Activated CD4-positive, alpha-beta T cell treated with anti-CD3 and anti-CD28 coated beads, Interleukin-2, amount 10 ng/mL, durations not matched to agents 7 days and 5 days (primary cell): ENCODE data around the gene ADARB1. TPM values are rescaled to one million over a fixed set of nuclear protein-coding genes. Genes with fewer than 3 reads are reported as not detected.

Experiments used
- CTCF ChIA-PET: fragments of 350-600 bp; sonication (Branson Sonifier 250); formaldehyde crosslinking; loops from one replicate; lab custom pipeline; 2021; ENCODE audit warnings: antibody characterized with exemption; lab: Charles Lee
- POLR2A ChIA-PET: fragments of 350-600 bp; sonication (Branson Sonifier 250); formaldehyde crosslinking; loops from one replicate; lab custom pipeline; 2021; ENCODE audit warnings: antibody characterized with exemption; lab: Charles Lee
- DNase-seq: peaks from one replicate; pipeline ENCODE4 v3.0.0-alpha.2; 2020
- H3K27ac Mint-ChIP-seq: one replicate; pipeline ENCODE4 v1.8.0; 2021; ENCODE audit warnings: mild to moderate bottlenecking, moderate library complexity, mixed read lengths
- H3K27me3 Mint-ChIP-seq: one replicate; pipeline ENCODE4 v1.8.0; 2021; ENCODE audit warnings: mixed read lengths
- H3K36me3 Mint-ChIP-seq: one replicate; pipeline ENCODE4 v1.8.0; 2021; ENCODE audit warnings: low read depth, mixed read lengths
- H3K4me1 Mint-ChIP-seq: one replicate; pipeline ENCODE4 v1.8.0; 2021; ENCODE audit warnings: mixed read lengths
- H3K4me3 Mint-ChIP-seq: one replicate; pipeline ENCODE4 v1.8.0; 2021; ENCODE audit warnings: mild to moderate bottlenecking, moderate library complexity, mixed read lengths
- H3K9me3 Mint-ChIP-seq: one replicate; pipeline ENCODE4 v1.8.0; 2021; ENCODE audit warnings: mixed read lengths
- total RNA-seq, 2 experiments: library from RNA; stranded (reverse); gene quantifications; one replicate each; pipeline ENCODE4 v1.2.3, GENCODE V29; 2021

The ADARB1 gene
- total RNA-seq, 2 experiments from 2014 or later, result 43.3 to 45.4 TPM

DNA sequence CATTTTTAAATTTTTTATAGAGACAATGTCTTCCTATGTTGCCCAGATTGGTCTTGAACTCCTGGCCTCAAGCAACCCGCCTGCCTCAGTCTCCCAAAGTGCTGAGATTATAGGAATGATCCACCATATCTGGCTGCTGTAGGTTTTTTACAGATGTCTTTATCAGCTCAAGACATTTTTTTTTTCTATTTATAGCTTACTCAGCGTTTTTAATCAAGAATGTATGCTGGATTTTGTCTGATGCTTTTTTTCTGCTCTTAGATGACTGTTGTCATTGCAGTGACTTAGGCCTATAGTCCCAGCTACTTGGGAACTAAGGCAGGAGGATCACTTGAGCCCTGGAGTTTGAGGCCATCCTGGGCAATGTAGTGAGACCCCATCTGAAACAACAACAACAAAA is 140.8 kb downstream of the ADARB1 start:
- peaks cover 11% of the 10 kb centered on the region for H3K9me3 Mint-ChIP-seq
- no peak for DNase-seq
- POLR2A ChIA-PET, result no interaction called here
- no peaks in the 10 kb centered on the region for H3K27me3 Mint-ChIP-seq
- no peak overlapping the region for H3K27ac Mint-ChIP-seq
- CTCF ChIA-PET, result interaction anchor here (0.6 kb wide), 1 partner anchor 427 kb away, joined by 4 read pairs; no protein-coding TSS in a partner anchor
- no peak overlapping the region for H3K4me3 Mint-ChIP-seq
- peaks cover 3% of the 10 kb centered on the region for H3K4me1 Mint-ChIP-seq
- H3K36me3 Mint-ChIP-seq, result peaks cover 38% of the 10 kb centered on the region

DNA sequence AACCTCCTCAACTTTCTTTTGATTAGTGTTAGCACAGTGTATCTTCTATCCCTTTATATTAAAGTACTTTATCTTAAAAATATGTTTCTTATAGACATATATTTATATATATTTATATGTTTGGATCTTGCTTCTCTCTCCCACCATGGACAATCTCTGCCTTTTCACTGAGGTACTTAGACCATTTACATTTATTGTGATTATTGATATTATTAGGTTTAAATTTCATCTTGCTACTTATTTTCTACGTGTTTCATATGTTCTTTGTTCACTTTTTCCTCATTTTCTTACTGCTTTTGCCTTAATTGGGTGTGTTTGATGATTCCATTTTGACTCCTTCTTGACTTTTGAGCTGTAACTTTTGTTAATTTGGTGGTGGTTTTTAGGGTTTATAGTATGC is 142.6 kb downstream of the ADARB1 start:
- ChIA-PET CTCF (no interaction called here), POLR2A (no interaction called here)
- Mint-ChIP-seq H3K36me3 (peaks cover 40% of the 10 kb centered on the region), H3K27ac (no peak overlapping the region), H3K9me3 (peaks cover 11% of the 10 kb centered on the region), H3K4me3 (no peak overlapping the region), H3K27me3 (no peaks in the 10 kb centered on the region), H3K4me1 (peaks cover 6% of the 10 kb centered on the region)
- DNase-seq, result no peak

DNA sequence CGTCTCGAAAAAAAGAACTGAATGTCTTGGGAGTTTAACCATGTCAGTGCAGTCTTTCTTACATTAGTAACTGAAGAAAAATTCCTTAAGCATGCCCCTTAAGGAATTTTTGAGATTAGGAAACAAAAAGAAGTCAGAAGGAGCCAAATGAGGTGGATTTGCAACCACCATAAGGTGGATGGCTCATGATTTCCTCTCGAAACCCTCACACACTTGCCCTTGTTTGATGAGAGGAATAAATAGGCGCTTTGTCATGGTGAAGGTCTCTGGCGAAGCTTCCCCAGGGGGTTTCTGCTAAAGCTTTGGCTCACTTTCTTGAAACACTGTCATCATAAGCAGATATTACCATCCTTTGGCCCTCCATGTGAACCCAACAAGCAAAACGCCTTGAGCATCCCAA is 145.1 kb downstream of the ADARB1 start:
- H3K9me3 Mint-ChIP-seq, result peaks cover 11% of the 10 kb centered on the region
- ChIA-PET POLR2A (no interaction called here), CTCF (interaction anchor here (0.7 kb wide), 1 partner anchor 105 kb away, joined by 4 read pairs; no protein-coding TSS in a partner anchor)
- no peak overlapping the region for H3K27ac Mint-ChIP-seq
- H3K36me3 Mint-ChIP-seq, result peaks cover 37% of the 10 kb centered on the region
- no peak overlapping the region for H3K4me3 Mint-ChIP-seq
- H3K27me3 Mint-ChIP-seq, result no peaks in the 10 kb centered on the region
- H3K4me1 Mint-ChIP-seq, result peaks cover 15% of the 10 kb centered on the region
- no peak for DNase-seq

DNA sequence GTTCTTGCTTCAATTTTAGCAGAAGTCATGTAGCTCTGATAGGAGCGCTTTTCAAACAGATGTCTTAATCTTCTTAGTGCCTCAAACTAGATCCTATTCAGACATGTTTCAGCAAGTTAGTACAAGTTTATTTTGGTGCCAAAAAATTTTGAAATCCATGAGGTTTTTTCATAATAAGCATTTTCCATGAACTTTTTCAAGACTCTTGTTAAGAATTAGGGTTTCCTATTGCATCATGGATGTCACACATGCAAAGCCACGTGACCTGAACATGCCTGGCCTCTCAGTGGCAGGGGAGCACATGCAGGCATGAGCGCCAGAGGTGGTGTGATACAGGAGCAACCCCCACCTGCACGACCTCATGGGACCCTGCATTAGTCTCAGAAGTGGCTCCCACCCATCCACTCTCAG is 145.7 kb downstream of the ADARB1 start:
- Mint-ChIP-seq H3K36me3 (peaks cover 35% of the 10 kb centered on the region), H3K4me1 (peaks cover 21% of the 10 kb centered on the region), H3K4me3 (no peak overlapping the region), H3K27ac (no peak overlapping the region), H3K9me3 (peaks cover 11% of the 10 kb centered on the region), H3K27me3 (no peaks in the 10 kb centered on the region)
- POLR2A ChIA-PET, result interaction anchor here (0.6 kb wide), 1 partner anchor 54 kb away, joined by 3 read pairs; no protein-coding TSS in a partner anchor
- CTCF ChIA-PET, result interaction anchor here (0.6 to 0.7 kb wide), 2 partner anchors 104 to 1333 kb away, joined by 4 read pairs; no protein-coding TSS in a partner anchor
- no peak for DNase-seq

DNA sequence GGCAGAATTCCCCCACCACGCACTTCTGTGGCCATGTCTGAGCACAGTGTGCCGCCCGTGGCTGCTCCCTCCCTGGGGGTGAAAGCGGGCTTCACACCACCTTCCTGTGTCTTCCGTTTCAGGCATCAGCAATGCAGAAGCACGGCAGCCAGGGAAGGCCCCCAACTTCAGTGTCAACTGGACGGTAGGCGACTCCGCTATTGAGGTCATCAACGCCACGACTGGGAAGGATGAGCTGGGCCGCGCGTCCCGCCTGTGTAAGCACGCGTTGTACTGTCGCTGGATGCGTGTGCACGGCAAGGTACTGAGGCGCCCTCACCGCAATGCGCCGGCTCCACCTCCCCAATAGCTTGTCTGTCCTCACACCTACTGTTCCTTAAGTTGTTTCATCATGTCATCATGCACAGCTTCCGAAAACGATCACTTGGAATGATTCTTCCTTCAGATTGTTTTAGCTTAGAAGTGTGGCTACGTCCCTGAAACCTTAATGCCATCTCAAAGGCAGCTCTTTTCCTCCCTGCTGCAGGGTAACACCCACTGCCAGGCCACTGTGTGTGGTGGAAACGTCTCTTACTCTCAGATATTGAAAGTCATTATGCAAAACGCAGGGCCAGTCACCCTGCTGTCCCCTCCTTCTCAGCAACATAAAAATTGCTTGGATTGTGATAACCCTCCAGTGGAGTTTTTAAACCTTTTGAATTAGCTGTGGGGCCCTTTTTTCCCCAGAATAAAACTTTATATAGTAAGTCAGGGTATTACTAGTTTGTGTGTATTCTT is 146.5 kb downstream of the ADARB1 start:
- DNase-seq, result no peak
- peaks cover 35% of the 10 kb centered on the region for H3K36me3 Mint-ChIP-seq
- no peak overlapping the region for H3K4me3 Mint-ChIP-seq
- H3K9me3 Mint-ChIP-seq, result peaks cover 11% of the 10 kb centered on the region
- ChIA-PET POLR2A (no interaction called here), CTCF (interaction anchor here (1.0 kb wide), 1 partner anchor 8 kb away, joined by 3 read pairs; no protein-coding TSS in a partner anchor)
- H3K4me1 Mint-ChIP-seq, result peaks cover 29% of the 10 kb centered on the region
- peak overlapping the region; percentile 4 for H3K27ac Mint-ChIP-seq
- H3K27me3 Mint-ChIP-seq, result no peaks in the 10 kb centered on the region

DNA sequence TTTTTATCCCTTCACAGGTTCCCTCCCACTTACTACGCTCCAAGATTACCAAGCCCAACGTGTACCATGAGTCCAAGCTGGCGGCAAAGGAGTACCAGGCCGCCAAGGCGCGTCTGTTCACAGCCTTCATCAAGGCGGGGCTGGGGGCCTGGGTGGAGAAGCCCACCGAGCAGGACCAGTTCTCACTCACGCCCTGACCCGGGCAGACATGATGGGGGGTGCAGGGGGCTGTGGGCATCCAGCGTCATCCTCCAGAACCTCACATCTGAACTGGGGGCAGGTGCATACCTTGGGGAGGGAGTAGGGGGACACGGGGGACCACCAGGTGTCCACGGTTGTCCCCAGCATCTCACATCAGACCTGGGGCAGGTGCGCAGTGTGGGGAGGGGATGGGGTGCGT is 147.6 kb downstream of the ADARB1 start:
- Mint-ChIP-seq H3K4me3 (no peak overlapping the region), H3K4me1 (peaks cover 40% of the 10 kb centered on the region), H3K36me3 (peaks cover 26% of the 10 kb centered on the region), H3K9me3 (peaks cover 11% of the 10 kb centered on the region), H3K27me3 (no peaks in the 10 kb centered on the region), H3K27ac (no peak overlapping the region)
- POLR2A ChIA-PET, result no interaction called here
- CTCF ChIA-PET, result no interaction called here
- no peak for DNase-seq

DNA sequence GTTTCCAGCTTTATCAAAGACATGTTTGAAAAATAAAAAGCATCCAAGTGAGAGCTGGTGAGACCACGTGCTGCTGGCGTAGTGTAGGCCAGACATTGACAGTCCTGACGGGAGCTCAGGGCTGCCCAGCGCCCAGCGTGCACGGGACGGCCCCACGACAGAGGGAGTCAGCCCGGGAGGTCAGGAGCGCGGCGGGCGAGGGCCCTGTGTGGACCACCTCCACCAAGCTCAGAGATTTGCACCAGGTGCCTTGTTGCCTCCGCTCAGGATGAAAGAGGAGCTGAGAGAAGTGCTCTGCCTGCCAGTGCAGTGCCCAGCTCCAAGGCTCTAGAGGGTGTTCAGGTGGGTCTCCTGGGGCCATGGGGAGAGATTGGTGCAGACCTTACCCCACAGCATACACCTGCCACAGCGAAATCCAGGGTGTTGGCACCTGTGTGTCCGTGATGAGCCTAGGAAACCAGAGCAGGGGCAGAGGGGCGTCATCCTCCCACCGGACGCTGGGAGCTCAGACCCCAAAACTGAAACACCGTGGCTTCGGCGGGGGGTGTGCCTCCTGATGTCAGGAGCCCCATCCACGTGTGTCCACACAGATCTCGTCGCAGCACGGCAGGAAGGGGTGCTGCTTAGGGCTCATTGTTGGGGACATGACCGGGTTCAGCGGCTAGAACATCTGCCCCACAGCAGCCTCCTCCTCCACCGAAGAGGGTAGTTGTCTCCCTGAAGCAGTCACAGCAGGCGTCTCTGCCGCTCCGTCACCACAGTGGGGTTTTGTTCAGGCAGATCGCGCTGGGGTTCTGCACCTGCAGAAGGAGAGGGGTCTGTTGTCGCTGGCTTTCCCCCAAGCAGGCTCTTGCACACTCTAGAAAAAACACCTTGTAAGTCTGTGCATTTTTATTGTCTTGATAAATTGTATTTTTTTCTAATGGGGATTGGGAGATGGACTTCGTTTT is 149.1 kb downstream of the ADARB1 start:
- Mint-ChIP-seq H3K4me1 (peaks cover 52% of the 10 kb centered on the region), H3K9me3 (no peaks in the 10 kb centered on the region), H3K4me3 (no peak overlapping the region), H3K27me3 (no peaks in the 10 kb centered on the region), H3K27ac (peak overlapping the region; percentile 89), H3K36me3 (peaks cover 13% of the 10 kb centered on the region)
- ChIA-PET POLR2A (no interaction called here), CTCF (interaction anchor here (1.1 to 1.6 kb wide), 2 partner anchors 10 to 11 kb away, joined by 3 to 4 read pairs; no protein-coding TSS in a partner anchor)
- DNase-seq, result no peak

DNA sequence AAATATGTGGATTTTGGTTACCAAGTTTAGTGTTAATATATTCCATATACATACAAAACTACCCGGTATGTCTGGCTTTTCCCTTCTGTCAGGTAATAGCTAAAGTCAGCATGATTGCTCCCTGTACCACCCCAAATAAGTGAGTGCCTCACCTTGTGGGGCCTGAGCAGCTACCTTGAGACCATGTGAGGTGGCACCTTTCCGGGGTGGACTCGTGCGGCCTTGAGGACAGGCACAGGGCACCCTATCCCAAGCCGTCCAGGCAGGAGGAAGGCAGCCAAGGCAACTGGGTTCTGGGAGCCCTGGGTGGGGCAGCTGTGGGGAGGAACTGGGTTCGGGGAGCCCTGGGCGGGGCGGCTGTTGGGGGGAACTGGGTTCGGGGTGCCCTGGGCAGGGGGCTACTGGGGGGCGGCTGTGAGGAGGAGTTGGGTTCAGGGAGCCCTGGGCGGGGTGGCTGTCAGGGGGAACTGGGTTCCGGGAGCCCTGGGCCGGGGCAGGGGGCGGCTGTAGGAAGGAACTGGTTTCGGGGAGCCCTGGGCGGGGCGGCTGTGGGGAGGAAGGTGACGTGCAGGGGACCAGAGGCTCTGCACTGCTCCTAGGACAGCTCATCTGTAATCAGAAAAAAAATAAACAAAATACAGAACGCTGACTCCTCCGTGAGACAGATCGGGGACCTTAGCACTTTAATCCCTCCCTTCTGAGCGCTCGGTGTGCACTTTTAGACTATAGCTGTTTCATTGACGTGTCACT is 150.0 kb downstream of the ADARB1 start:
- ChIA-PET CTCF (no interaction called here), POLR2A (no interaction called here)
- Mint-ChIP-seq H3K4me1 (peaks cover 58% of the 10 kb centered on the region), H3K9me3 (no peaks in the 10 kb centered on the region), H3K36me3 (peaks cover 9% of the 10 kb centered on the region), H3K4me3 (peak overlapping the region; percentile 34), H3K27me3 (no peaks in the 10 kb centered on the region), H3K27ac (peak overlapping the region; percentile 89)
- peak; percentile 60 for DNase-seq

DNA sequence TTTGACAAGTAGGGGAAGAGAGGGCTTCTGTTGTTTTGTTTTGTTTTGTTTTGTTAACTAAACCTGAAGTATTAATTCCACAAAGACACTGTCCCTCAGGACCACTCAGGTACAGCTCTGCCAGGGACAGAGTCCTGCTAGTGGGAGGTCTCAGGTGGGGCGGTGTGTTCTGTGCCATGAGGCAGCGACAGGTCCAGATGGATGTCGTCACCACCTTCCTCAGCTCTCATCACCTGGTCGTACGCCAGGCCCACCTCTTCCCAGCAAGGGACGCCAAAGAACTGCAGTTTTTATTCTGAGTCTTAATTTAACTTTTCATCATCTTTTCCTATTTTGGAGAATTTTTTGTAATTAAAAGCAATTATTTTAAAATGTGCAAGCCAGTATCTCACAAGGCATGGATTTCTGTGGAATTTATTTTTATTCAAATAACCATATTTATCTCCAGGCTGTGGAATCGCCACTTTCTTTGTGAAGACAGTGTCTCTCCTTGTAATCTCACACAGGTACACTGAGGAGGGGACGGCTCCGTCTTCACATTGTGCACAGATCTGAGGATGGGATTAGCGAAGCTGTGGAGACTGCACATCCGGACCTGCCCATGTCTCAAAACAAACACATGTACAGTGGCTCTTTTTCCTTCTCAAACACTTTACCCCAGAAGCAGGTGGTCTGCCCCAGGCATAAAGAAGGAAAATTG is 150.8 kb downstream of the ADARB1 start:
- no peak for DNase-seq
- H3K36me3 Mint-ChIP-seq, result peaks cover 9% of the 10 kb centered on the region
- H3K27ac Mint-ChIP-seq, result peak overlapping the region; percentile 89
- no peaks in the 10 kb centered on the region for H3K9me3 Mint-ChIP-seq
- H3K4me1 Mint-ChIP-seq, result peaks cover 58% of the 10 kb centered on the region
- POLR2A ChIA-PET, result no interaction called here
- no peaks in the 10 kb centered on the region for H3K27me3 Mint-ChIP-seq
- CTCF ChIA-PET, result interaction anchor here (1.8 kb wide), 1 partner anchor 17 kb away, joined by 4 read pairs; no protein-coding TSS in a partner anchor
- peak overlapping the region; percentile 34 for H3K4me3 Mint-ChIP-seq

DNA sequence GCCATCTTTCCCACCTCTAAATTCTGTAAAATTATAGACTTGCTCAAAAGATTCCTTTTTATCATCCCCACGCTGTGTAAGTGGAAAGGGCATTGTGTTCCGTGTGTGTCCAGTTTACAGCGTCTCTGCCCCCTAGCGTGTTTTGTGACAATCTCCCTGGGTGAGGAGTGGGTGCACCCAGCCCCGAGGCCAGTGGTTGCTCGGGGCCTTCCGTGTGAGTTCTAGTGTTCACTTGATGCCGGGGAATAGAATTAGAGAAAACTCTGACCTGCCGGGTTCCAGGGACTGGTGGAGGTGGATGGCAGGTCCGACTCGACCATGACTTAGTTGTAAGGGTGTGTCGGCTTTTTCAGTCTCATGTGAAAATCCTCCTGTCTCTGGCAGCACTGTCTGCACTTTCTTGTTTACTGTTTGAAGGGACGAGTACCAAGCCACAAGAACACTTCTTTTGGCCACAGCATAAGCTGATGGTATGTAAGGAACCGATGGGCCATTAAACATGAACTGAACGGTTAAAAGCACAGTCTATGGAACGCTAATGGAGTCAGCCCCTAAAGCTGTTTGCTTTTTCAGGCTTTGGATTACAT is 151.5 kb downstream of the ADARB1 start:
- no peaks in the 10 kb centered on the region for H3K27me3 Mint-ChIP-seq
- peak overlapping the region; percentile 44 for H3K27ac Mint-ChIP-seq
- peaks cover 58% of the 10 kb centered on the region for H3K4me1 Mint-ChIP-seq
- no peak overlapping the region for H3K4me3 Mint-ChIP-seq
- no peaks in the 10 kb centered on the region for H3K9me3 Mint-ChIP-seq
- no peak for DNase-seq
- peaks cover 6% of the 10 kb centered on the region for H3K36me3 Mint-ChIP-seq
- CTCF ChIA-PET, result interaction anchor here (0.7 to 1.8 kb wide), 3 partner anchors 11 to 18 kb away, joined by 3 to 4 read pairs (median 3); no protein-coding TSS in a partner anchor
- POLR2A ChIA-PET, result no interaction called here

DNA sequence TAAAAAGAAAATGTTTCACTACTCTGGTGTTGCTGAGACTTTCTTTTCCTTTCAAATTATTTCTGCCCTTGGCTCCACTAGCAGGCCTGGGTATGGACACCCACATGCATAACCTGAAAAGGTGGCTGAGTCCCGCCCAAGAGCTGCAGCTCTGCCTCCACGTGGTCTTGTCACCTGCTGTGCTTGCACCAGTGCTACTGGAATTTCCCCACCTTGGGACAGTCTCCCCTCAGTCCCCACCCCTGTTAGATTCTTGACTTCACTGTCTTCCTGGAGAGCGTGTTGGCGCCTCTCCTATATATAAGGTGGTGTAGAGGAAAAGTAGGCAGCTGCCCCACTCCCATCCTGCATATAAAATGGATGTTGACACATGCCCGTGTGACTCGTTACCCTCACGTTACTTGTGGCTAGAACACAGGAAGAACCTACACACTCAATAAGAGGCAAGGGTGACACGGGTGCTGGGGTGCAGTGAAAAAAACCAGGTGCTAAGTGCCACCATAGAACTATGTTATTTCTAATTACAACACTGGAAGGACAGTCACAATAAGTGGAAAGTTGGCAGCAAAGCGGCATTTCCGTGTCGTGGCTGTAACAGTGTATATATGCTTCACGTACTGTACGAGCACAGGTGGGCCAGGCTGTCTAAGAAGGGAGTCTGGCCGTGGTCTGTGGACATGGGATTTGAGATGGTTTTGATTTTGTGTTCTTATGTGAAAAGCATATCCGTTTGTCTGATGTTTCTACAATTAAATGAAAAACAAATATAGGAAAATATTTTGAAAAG is 152.4 kb downstream of the ADARB1 start:
- ChIA-PET POLR2A (no interaction called here), CTCF (interaction anchor here (0.7 to 1.8 kb wide), 3 partner anchors 10 to 19 kb away, joined by 3 to 4 read pairs (median 3); no protein-coding TSS in a partner anchor)
- no peak overlapping the region for H3K4me3 Mint-ChIP-seq
- H3K27ac Mint-ChIP-seq, result peak overlapping the region; percentile 69
- H3K27me3 Mint-ChIP-seq, result no peaks in the 10 kb centered on the region
- H3K9me3 Mint-ChIP-seq, result no peaks in the 10 kb centered on the region
- peak; percentile 41 for DNase-seq
- peaks cover 56% of the 10 kb centered on the region for H3K4me1 Mint-ChIP-seq
- no peaks in the 10 kb centered on the region for H3K36me3 Mint-ChIP-seq
